SIG-M5 treated with dmso at 0.1 percent for 504 hours (cell line): ENCODE measurements around the gene FETUB.

ENCODE experiments used
- DNase-seq: peaks from one replicate; lab custom pipeline; 2025; ENCODE audit not compliant: unreplicated experiment; lab: John Stamatoyannopoulos, UW

The FETUB gene

GRCh38 chr3:186639778-186640472 lies at the start of gene FETUB:
Gene FETUB, plus strand, starts transcription at chr3:186640399. Its CDS starts 62 bp downstream, at chr3:186640461.
- DNase-seq = no peak

GRCh38 chr3:186590580-186591295 lies 49.5 kb upstream of the FETUB start:
- no peak for DNase-seq

GRCh38 chr3:186592682-186593081 lies 47.5 kb upstream of the FETUB start:
- DNase-seq = no peak

- DNase-seq = no peak
Measured at GRCh38 chr3:186593862-186594261, 46.3 kb upstream of the FETUB start.

GRCh38 chr3:186594591-186595113 lies 45.5 kb upstream of the FETUB start:
- DNase-seq = no peak

GRCh38 chr3:186596568-186597287 lies 43.5 kb upstream of the FETUB start:
- DNase-seq = no peak

- DNase-seq = no peak
Measured at GRCh38 chr3:186598108-186598784, 42.0 kb upstream of the FETUB start.

GRCh38 chr3:186598794-186599141 lies 41.4 kb upstream of the FETUB start:
- DNase-seq = no peak

GRCh38 chr3:186599142-186599784 lies 40.9 kb upstream of the FETUB start:
- DNase-seq = no peak

- no peak for DNase-seq
Measured at GRCh38 chr3:186599785-186600166, 40.4 kb upstream of the FETUB start.

- DNase-seq = no peak
Measured at GRCh38 chr3:186600896-186601295, 39.3 kb upstream of the FETUB start.

GRCh38 chr3:186603159-186603558 lies 37.0 kb upstream of the FETUB start:
- DNase-seq = no peak

GRCh38 chr3:186605078-186605477 lies 35.1 kb upstream of the FETUB start:
- no peak for DNase-seq

- DNase-seq = no peak
Measured at GRCh38 chr3:186605561-186606545, 34.3 kb upstream of the FETUB start.

- no peak for DNase-seq
Measured at GRCh38 chr3:186608624-186609215, 31.5 kb upstream of the FETUB start.

GRCh38 chr3:186609247-186609868 lies 30.8 kb upstream of the FETUB start:
- DNase-seq = peak; percentile 23

- no peak for DNase-seq
Measured at GRCh38 chr3:186612065-186612464, 28.1 kb upstream of the FETUB start.

- no peak for DNase-seq
Measured at GRCh38 chr3:186612721-186613636, 27.2 kb upstream of the FETUB start, which contains the start of gene AHSG. Gene AHSG, plus strand, starts transcription at chr3:186613060. Its CDS starts 82 bp downstream, at chr3:186613142.
